K562 (cell line): ENCODE results near the gene TMEM242. TPM values are rescaled to one million over a fixed set of nuclear protein-coding genes. Genes with fewer than 3 reads are reported as not detected.

Source experiments
- ATAC-seq: fragments of 200-7000 bp; cut with Tn5 transposase; 3 replicates; pipeline ENCODE4 v1.9.1; 2020; ENCODE audit warnings: moderate library complexity
- BruUV-seq: library from RNA; stranded (reverse); fragments of 400-500 nt; replicated peaks from 2 replicates; lab custom pipeline; 2021; lab: Mats Ljungman, UMichigan
- CTCF ChIA-PET: fragments of 300-600 bp; formaldehyde crosslinking; extraction: SDS; loops from one replicate; lab custom pipeline; 2021; ENCODE audit warnings: low intra/inter-chr PET ratio; lab: Yijun Ruan, JAX
- POLR2A ChIA-PET: fragments of 300-600, 350-650 bp; sonication (Branson Sonifier 250); formaldehyde crosslinking; extraction: SDS; loops from one replicate; lab custom pipeline; 2021; ENCODE audit warnings: antibody characterized with exemption, inconsistent platforms; lab: Yijun Ruan, JAX
- DNase-seq, 4 experiments: peaks; one replicate each; pipeline versions ENCODE4 v3.0.0 to v3.0.0-alpha.2; 2011 to 2018; ENCODE audit warnings: low spot score in 3 of 4, mixed read lengths in 3 of 4; ENCODE audit errors: extremely low read depth in 1 of 4
- FAIRE-seq: peaks from 2 replicates; lab custom pipeline; 2011; peaks lifted over from hg19 to GRCh38; lab: Jason Lieb, UNC
- H2AFZ ChIP-seq: 2 replicates; pipeline ENCODE4 v1.6.0; 2011; ENCODE audit warnings: low read depth, low read length, control low read depth, inconsistent platforms
- H3K27ac ChIP-seq: fragments of 200-600 bp; 3 replicates; pipeline ENCODE4 v1.8.0; 2011; ENCODE audit warnings: low read depth, mild to moderate bottlenecking, control low read depth, inconsistent platforms, low read length, moderate library complexity, mixed read lengths; ENCODE audit errors: extremely low read depth
- H3K27me3 ChIP-seq, 2 experiments: fragments of 300-600 bp in 1 of 2; 2 replicates in 1 of 2; 3 replicates in 1 of 2; pipeline versions ENCODE4 v1.6.0 to v1.8.0; 2011; ENCODE audit warnings: inconsistent platforms in 2 of 2, low read length in 2 of 2, mild to moderate bottlenecking in 1 of 2, mixed read lengths in 1 of 2, moderate library complexity in 1 of 2; ENCODE audit not compliant: control insufficient read depth in 2 of 2, insufficient read depth in 2 of 2
- H3K36me3 ChIP-seq: fragments of 300-600 bp; 3 replicates; pipeline ENCODE4 v1.8.0; 2011; ENCODE audit warnings: mild to moderate bottlenecking, low read length, inconsistent platforms; ENCODE audit not compliant: control insufficient read depth, insufficient read depth
- H3K4me1 ChIP-seq, 2 experiments: fragments of 200-600 bp in 1 of 2; replicated peaks in 1 of 2; 2 replicates in 1 of 2; 3 replicates in 1 of 2; pipeline versions ENCODE4 v1.5.1 to v1.8.0; 2011; ENCODE audit warnings: inconsistent platforms in 2 of 2, low read length in 2 of 2, mild to moderate bottlenecking in 1 of 2, mixed read lengths in 1 of 2, moderate library complexity in 1 of 2; ENCODE audit not compliant: control insufficient read depth in 2 of 2, insufficient read depth in 2 of 2
- H3K4me2 ChIP-seq: 2 replicates; pipeline ENCODE4 v1.6.1; 2011; ENCODE audit warnings: low read length, control low read depth, inconsistent platforms, mixed read lengths; ENCODE audit not compliant: insufficient read depth
- H3K4me3 ChIP-seq: fragments of 200-600 bp; sonication (generic), shearing (Covaris generic); 2 replicates; pipeline ENCODE4 v1.5.1; 2016; ENCODE audit warnings: control low read depth, inconsistent platforms
- H3K79me2 ChIP-seq: fragments of 200-600 bp; 3 replicates; pipeline ENCODE4 v1.8.0; 2011; ENCODE audit warnings: low read length, inconsistent platforms; ENCODE audit not compliant: control insufficient read depth, insufficient read depth
- H3K9ac ChIP-seq, 2 experiments: 2 replicates each; pipeline versions ENCODE4 v1.6.0 to v1.6.1; 2011; ENCODE audit warnings: low read depth in 2 of 2, low read length in 2 of 2, control low read depth in 1 of 2, inconsistent platforms in 1 of 2, mild to moderate bottlenecking in 1 of 2, mixed read lengths in 1 of 2; ENCODE audit not compliant: insufficient read depth in 1 of 2
- H3K9me1 ChIP-seq: one replicate; pipeline ENCODE4 v1.6.0; 2011; ENCODE audit warnings: inconsistent platforms, mild to moderate bottlenecking, low read length, moderate library complexity; ENCODE audit not compliant: control insufficient read depth, insufficient read depth
- H3K9me3 ChIP-seq: replicated peaks from 2 replicates; pipeline ENCODE4 v1.5.1; 2011; ENCODE audit warnings: low read depth, low read length, inconsistent platforms; ENCODE audit not compliant: control insufficient read depth, insufficient read depth
- H4K20me1 ChIP-seq: replicated peaks from 2 replicates; pipeline ENCODE4 v1.6.1; 2011; ENCODE audit warnings: low read length, inconsistent platforms, mixed read lengths; ENCODE audit not compliant: control insufficient read depth, insufficient read depth
- NFIC ChIP-seq: fragments of 450-650 bp; IDR thresholded peaks from 2 replicates; pipeline ENCODE4 v1.6.1; 2017; ENCODE audit warnings: mild to moderate bottlenecking, inconsistent platforms
- RAD21 ChIP-seq, 2 experiments: fragments of 250-450 bp in 1 of 2; fragments of 450-650 bp in 1 of 2; sonication (Bioruptor Pico) in 1 of 2; formaldehyde crosslinking in 1 of 2; IDR thresholded peaks in 1 of 2; conservative IDR thresholded peaks in 1 of 2; 2 replicates each; pipeline versions ENCODE4 v1.4.0 to v1.8.0; 2020 to 2022; ENCODE audit warnings: mild to moderate bottlenecking in 2 of 2, moderate library complexity in 1 of 2
- SMC3 ChIP-seq: conservative IDR thresholded peaks from 2 replicates; pipeline ENCODE4 v1.6.1; 2011; ENCODE audit warnings: low read depth, low read length, improper control_type of control experiment; ENCODE audit not compliant: insufficient read depth
- STAG1 ChIP-seq: sonication (generic); formaldehyde crosslinking; IDR thresholded peaks from 2 replicates; pipeline ENCODE4 v1.5.0; 2020; ENCODE audit warnings: missing genetic modification reagents, borderline replicate concordance
- XRCC4 ChIP-seq: IDR thresholded peaks from one replicate; pipeline ENCODE4 v1.6.1; 2011; ENCODE audit not compliant: insufficient read depth, insufficient read length; ENCODE audit errors: extremely low read depth
- ZSCAN32 ChIP-seq: fragments of 450-650 bp; formaldehyde crosslinking; IDR thresholded peaks from 2 replicates; pipeline ENCODE4 v1.4.0; 2020; ENCODE audit warnings: mild to moderate bottlenecking, moderate library complexity
- WGBS: fragments of 100-300 bp; shearing (Covaris generic); methylation state at CpG from one replicate; pipeline ENCODE4 v1.1.6; 2016; ENCODE audit warnings: low coverage, mixed read lengths; ENCODE audit not compliant: insufficient coverage; ENCODE audit errors: missing lambda C conversion rate; 5-methylcytosine and 5-hydroxymethylcytosine counted together
- in situ Hi-C: fragments of 300-500 bp; cut with MboI; formaldehyde crosslinking; loops from 4 replicates; pipeline ENCODE4 v1.15.0; 2018; ENCODE audit warnings: inconsistent platforms, mixed read lengths
- intact Hi-C: fragments of 100-400 bp; cut with micrococcal nuclease; formaldehyde crosslinking; loops from 2 replicates; pipeline ENCODE4 v1.14.2; 2022
- polyA plus RNA-seq, 8 experiments: library from polyadenylated mRNA; depleted of rRNA in 4 of 8; stranded (reverse) in 5 of 8; unstranded in 3 of 8; fragments of >200 nt; fragmentation: Nextera tagmentation in 2 of 8; fragmentation: Illumina TruSeq in 1 of 8; extraction: Ambion mirVana in 2 of 8; extraction: Trizol in 1 of 8; gene quantifications; 2 replicates each; pipeline versions ENCODE4 v1.2.1 to v1.2.3, GENCODE V29; 2011 to 2014; ENCODE audit warnings: inconsistent platforms in 1 of 8, missing spikeins in 1 of 8
- total RNA-seq, 7 experiments: library from RNA; depleted of rRNA in 6 of 7; stranded (reverse); fragments of >200 nt in 6 of 7; fragmentation: Illumina TruSeq in 2 of 7; extraction: Trizol in 2 of 7; gene quantifications; 2 replicates each; pipeline versions ENCODE4 v1.2.1 to v1.2.3, GENCODE V29; 2011 to 2021; ENCODE audit warnings: low replicate concordance in 1 of 7
- TF ChIP-seq, protein P1 (sequence below), 3 experiments: IDR thresholded peaks in 2 of 3; conservative IDR thresholded peaks in 1 of 3; 2 replicates each; pipeline ENCODE4 v1.5.1; 2011 to 2012; ENCODE audit warnings: low read length in 3 of 3, mild to moderate bottlenecking in 3 of 3, control low read depth in 2 of 3, improper control_type of control experiment in 1 of 3, inconsistent platforms in 1 of 3, low read depth in 1 of 3, mixed read lengths in 1 of 3, moderate library complexity in 1 of 3; ENCODE audit not compliant: insufficient read depth in 2 of 3
- TF ChIP-seq, protein P2 (sequence below): IDR thresholded peaks from 2 replicates; pipeline ENCODE4 v1.6.1; 2011; ENCODE audit warnings: borderline replicate concordance, low read depth, mild to moderate bottlenecking, moderate library complexity, low read length; ENCODE audit not compliant: insufficient read depth, poor library complexity, severe bottlenecking

Gene TMEM242
- total and polyA plus RNA-seq, 9 of the 15 experiments (the other 6 are each of a cell fraction or from before 2014, with no cell fraction given), result 9.5 to 35.3 (median 16.5) TPM

DNA sequence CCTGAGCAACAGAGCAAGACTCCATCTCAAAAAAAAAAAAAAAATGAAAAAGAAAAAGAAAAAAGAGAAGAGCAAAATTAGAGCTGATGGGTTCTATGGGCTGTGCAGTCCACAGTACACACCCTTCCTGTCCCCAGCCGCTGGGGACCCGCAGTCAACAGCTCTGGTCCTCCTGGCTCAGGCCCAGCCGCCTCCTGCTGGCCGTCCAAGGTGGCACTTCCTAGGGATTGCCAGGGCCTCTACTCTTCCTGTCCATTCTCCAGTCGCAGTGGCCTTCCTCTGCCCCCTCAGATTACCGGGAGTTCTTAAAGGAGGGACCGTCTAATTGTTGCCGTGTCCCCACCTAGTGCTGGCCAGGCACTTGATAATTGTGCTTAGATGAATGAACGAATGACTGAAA is 41.7 kb downstream of the TMEM242 start:
- no peaks in the 10 kb centered on the region for H3K79me2 ChIP-seq
- H3K36me3 ChIP-seq, result no peaks in the 10 kb centered on the region
- H4K20me1 ChIP-seq, result no peaks in the 10 kb centered on the region
- no TSS peak for BruUV-seq
- H3K4me1 ChIP-seq, result peaks cover 0 to 11% of the 10 kb centered on the region in 2 experiments; a peak in 3 of 5 replicates
- no peak overlapping the region for H3K27ac ChIP-seq
- H3K4me3 ChIP-seq, result no peak overlapping the region
- H3K9me1 ChIP-seq, result no peaks in the 10 kb centered on the region
- no peak overlapping the region for H2AFZ ChIP-seq
- in situ Hi-C loops, result no loop called here
- intact Hi-C loops, result no loop called here
- H3K4me2 ChIP-seq, result no peak overlapping the region
- 52% methylated on average over 4 of the region's 9 CpGs for WGBS
- no peaks in the 10 kb centered on the region for H3K9me3 ChIP-seq
- POLR2A ChIA-PET, result interaction anchor here (0.5 to 1.0 kb wide), 3 partner anchors 9 to 149 kb away, joined by 3 to 4 read pairs (median 3); no protein-coding TSS in a partner anchor
- ATAC-seq (peak; percentile 90), DNase-seq (peak; percentile 54 to 58 (median 56)), FAIRE-seq (peak; percentile 37)
- H3K9ac ChIP-seq, result no peak overlapping the region
- H3K27me3 ChIP-seq, result no peaks in the 10 kb centered on the region; a peak in 1 of 5 replicates
- CTCF ChIA-PET, result no interaction called here
- TF ChIP-seq, protein P1, sequence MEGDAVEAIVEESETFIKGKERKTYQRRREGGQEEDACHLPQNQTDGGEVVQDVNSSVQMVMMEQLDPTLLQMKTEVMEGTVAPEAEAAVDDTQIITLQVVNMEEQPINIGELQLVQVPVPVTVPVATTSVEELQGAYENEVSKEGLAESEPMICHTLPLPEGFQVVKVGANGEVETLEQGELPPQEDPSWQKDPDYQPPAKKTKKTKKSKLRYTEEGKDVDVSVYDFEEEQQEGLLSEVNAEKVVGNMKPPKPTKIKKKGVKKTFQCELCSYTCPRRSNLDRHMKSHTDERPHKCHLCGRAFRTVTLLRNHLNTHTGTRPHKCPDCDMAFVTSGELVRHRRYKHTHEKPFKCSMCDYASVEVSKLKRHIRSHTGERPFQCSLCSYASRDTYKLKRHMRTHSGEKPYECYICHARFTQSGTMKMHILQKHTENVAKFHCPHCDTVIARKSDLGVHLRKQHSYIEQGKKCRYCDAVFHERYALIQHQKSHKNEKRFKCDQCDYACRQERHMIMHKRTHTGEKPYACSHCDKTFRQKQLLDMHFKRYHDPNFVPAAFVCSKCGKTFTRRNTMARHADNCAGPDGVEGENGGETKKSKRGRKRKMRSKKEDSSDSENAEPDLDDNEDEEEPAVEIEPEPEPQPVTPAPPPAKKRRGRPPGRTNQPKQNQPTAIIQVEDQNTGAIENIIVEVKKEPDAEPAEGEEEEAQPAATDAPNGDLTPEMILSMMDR (IDR thresholded peaks at IDR 0.05 in 2 of 3, conservative IDR thresholded peaks at IDR 0.05 in 1 of 3; ENCODE audit: insufficient read depth in 2 of 3, low read depth in 1 of 3, low read length in 3 of 3), result peak; percentile 52 to 92 (median 56); a peak in 5 of 6 replicates
- peak in 1 of 2 experiments; percentile 46; a peak in 2 of 4 replicates for TF ChIP-seq RAD21 (CRISPR knock-in tag; conservative IDR thresholded peaks at IDR 0.05 in 1 of 2, IDR thresholded peaks at IDR 0.05 in 1 of 2)
- TF ChIP-seq ZSCAN32, result no peak
- TF ChIP-seq, protein P2, sequence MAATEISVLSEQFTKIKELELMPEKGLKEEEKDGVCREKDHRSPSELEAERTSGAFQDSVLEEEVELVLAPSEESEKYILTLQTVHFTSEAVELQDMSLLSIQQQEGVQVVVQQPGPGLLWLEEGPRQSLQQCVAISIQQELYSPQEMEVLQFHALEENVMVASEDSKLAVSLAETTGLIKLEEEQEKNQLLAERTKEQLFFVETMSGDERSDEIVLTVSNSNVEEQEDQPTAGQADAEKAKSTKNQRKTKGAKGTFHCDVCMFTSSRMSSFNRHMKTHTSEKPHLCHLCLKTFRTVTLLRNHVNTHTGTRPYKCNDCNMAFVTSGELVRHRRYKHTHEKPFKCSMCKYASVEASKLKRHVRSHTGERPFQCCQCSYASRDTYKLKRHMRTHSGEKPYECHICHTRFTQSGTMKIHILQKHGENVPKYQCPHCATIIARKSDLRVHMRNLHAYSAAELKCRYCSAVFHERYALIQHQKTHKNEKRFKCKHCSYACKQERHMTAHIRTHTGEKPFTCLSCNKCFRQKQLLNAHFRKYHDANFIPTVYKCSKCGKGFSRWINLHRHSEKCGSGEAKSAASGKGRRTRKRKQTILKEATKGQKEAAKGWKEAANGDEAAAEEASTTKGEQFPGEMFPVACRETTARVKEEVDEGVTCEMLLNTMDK, result peak; percentile 26
- TF ChIP-seq STAG1 (CRISPR knock-in tag), result peak; percentile 14; the same call in 1 of the 2 replicates
- TF ChIP-seq SMC3, result 0 out of 2 replicates have a peak, but pooled peaks have one; percentile 33
- TF ChIP-seq NFIC, result peak; percentile 72
- TF ChIP-seq XRCC4, result no peak
